ENCODE data around the gene LCT. TPM values are rescaled to one million over a fixed set of nuclear protein-coding genes. Genes with fewer than 3 reads are reported as not detected.

Gene LCT
- polyA plus RNA-seq, 3 donors = not detected

DNA sequence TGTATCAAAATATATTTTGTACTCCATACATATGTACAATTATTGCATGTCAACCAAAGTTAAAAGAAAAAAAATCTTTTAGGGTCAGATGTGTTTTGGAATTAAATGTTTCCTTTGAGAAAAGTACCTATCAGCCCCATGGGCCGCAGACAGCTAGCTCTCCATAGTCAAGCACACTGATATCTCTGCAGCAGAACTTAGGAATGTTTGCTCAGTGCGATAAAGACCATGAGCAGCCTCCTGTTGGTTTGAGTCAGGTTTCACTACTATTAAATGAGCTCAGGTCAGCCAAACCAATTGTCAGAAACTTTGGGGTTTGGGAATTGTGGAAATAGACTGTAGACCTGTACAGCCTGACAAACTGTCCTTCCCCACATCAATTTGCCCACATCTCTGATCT is 33.7 kb downstream of the LCT start:
- no peaks in the 10 kb centered on the region for H3K4me1 ChIP-seq (ENCODE audit: control insufficient read depth in 1 of 2, insufficient read depth in 2 of 2, low read length in 2 of 2)
- H3K27me3 ChIP-seq (ENCODE audit: control insufficient read depth in 2 of 2, insufficient read depth in 2 of 2, low read length in 2 of 2) = no peaks in the 10 kb centered on the region
- Mint-ChIP-seq H3K36me3 (no peaks in the 10 kb centered on the region), H3K4me1 (peaks cover 7% of the 10 kb centered on the region), H3K27ac (no peak overlapping the region), H3K4me3 (no peak overlapping the region), H3K9me3 (peaks cover 6 to 28% (median 25%) of the 10 kb centered on the region in 7 donors), H3K27me3 (ENCODE audit: low read depth in 3 of 3) (peaks cover 0 to 3% (median 0%) of the 10 kb centered on the region in 3 donors)
- no peak overlapping the region for H3K4me3 ChIP-seq (replicated peaks in 1 of 3; ENCODE audit: low read depth in 2 of 3, low read length in 3 of 3)
- H3K36me3 ChIP-seq (replicated peaks in 1 of 2; ENCODE audit: control insufficient read depth in 1 of 2, insufficient read depth in 2 of 2, low read length in 2 of 2) = no peaks in the 10 kb centered on the region
- no peak overlapping the region for H3K27ac ChIP-seq (ENCODE audit: low read depth in 1 of 2, low read length in 2 of 2)
- TF ChIP-seq CTCF (IDR thresholded peaks at IDR 0.05) = no peak
- H2AFZ ChIP-seq (ENCODE audit: insufficient read depth, low read depth, low read length, poor library complexity, severe bottlenecking) = no peak overlapping the region
- no CpG with 5 or more reads among the region's 2 CpGs for WGBS (ENCODE audit: insufficient coverage)
- no peaks in the 10 kb centered on the region for H3K79me2 ChIP-seq (ENCODE audit: insufficient read depth, low read length)
- H3K4me2 ChIP-seq (replicated peaks; ENCODE audit: extremely low read depth, low read length, poor library complexity, severe bottlenecking) = no peak overlapping the region
- no peak for DNase-seq
- peaks cover 18 to 26% of the 10 kb centered on the region in 2 donors for H3K9me3 ChIP-seq (replicated peaks in 1 of 2; ENCODE audit: control insufficient read depth in 1 of 2, insufficient read depth in 1 of 2, low read length in 2 of 2)
- intact Hi-C loops (cut with micrococcal nuclease) = no loop called here
- H3K9ac ChIP-seq (ENCODE audit: insufficient read depth, low read length, poor library complexity, severe bottlenecking) = no peak overlapping the region
- H4K20me1 ChIP-seq (ENCODE audit: insufficient read depth, low read length) = no peaks in the 10 kb centered on the region

DNA sequence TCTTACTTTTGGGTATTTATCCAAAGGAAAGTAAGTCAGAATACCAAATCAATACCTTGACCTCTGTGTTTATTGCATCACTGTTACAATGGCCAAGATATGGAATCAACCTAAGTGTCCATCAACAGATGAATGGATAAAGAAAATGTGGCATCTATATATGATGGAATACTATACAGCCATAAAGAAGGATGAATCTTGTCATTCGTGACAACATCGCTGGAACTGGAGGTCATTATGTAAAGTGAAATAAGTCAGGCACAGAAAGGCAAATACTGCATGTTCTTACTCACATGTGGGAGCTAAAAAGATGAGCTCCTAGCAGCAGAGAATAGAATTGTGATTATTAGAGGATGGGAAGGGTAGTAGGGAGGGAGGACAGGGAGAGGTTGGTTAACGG is 34.6 kb downstream of the LCT start:
- Mint-ChIP-seq H3K27me3 (ENCODE audit: low read depth in 3 of 3) (peaks cover 0 to 3% (median 2%) of the 10 kb centered on the region in 3 donors), H3K4me1 (peaks cover 14% of the 10 kb centered on the region), H3K4me3 (no peak overlapping the region), H3K36me3 (no peaks in the 10 kb centered on the region), H3K9me3 (peaks cover 6 to 28% (median 25%) of the 10 kb centered on the region in 7 donors), H3K27ac (no peak overlapping the region)
- H3K4me3 ChIP-seq (replicated peaks in 1 of 3; ENCODE audit: low read depth in 2 of 3, low read length in 3 of 3) = no peak overlapping the region
- peaks cover 1 to 3% of the 10 kb centered on the region in 2 donors for H3K4me1 ChIP-seq (ENCODE audit: control insufficient read depth in 1 of 2, insufficient read depth in 2 of 2, low read length in 2 of 2)
- no peak overlapping the region for H3K9ac ChIP-seq (ENCODE audit: insufficient read depth, low read length, poor library complexity, severe bottlenecking)
- no peak for TF ChIP-seq CTCF (IDR thresholded peaks at IDR 0.05)
- intact Hi-C loops (cut with micrococcal nuclease) = no loop called here
- peaks cover 18 to 26% of the 10 kb centered on the region in 2 donors for H3K9me3 ChIP-seq (replicated peaks in 1 of 2; ENCODE audit: control insufficient read depth in 1 of 2, insufficient read depth in 1 of 2, low read length in 2 of 2)
- no peak for DNase-seq
- H3K27me3 ChIP-seq (ENCODE audit: control insufficient read depth in 2 of 2, insufficient read depth in 2 of 2, low read length in 2 of 2) = no peaks in the 10 kb centered on the region
- H3K4me2 ChIP-seq (replicated peaks; ENCODE audit: extremely low read depth, low read length, poor library complexity, severe bottlenecking) = no peak overlapping the region
- H3K79me2 ChIP-seq (ENCODE audit: insufficient read depth, low read length) = no peaks in the 10 kb centered on the region
- no peaks in the 10 kb centered on the region for H4K20me1 ChIP-seq (ENCODE audit: insufficient read depth, low read length)
- H3K27ac ChIP-seq (ENCODE audit: low read depth in 1 of 2, low read length in 2 of 2) = no peak overlapping the region
- H3K36me3 ChIP-seq (replicated peaks in 1 of 2; ENCODE audit: control insufficient read depth in 1 of 2, insufficient read depth in 2 of 2, low read length in 2 of 2) = no peaks in the 10 kb centered on the region
- no peak overlapping the region for H2AFZ ChIP-seq (ENCODE audit: insufficient read depth, low read depth, low read length, poor library complexity, severe bottlenecking)
- 67% methylated on average over 3 of the region's 3 CpGs for WGBS (ENCODE audit: insufficient coverage)

Data from CD14-positive monocyte (primary cell).